ENCODE results near the gene CACNA2D2. TPM values are rescaled to one million over a fixed set of nuclear protein-coding genes. Genes with fewer than 3 reads are reported as not detected.

CACNA2D2 gene
- total RNA-seq, 1 experiment from 2014 or later, result 27.7 TPM

DNA sequence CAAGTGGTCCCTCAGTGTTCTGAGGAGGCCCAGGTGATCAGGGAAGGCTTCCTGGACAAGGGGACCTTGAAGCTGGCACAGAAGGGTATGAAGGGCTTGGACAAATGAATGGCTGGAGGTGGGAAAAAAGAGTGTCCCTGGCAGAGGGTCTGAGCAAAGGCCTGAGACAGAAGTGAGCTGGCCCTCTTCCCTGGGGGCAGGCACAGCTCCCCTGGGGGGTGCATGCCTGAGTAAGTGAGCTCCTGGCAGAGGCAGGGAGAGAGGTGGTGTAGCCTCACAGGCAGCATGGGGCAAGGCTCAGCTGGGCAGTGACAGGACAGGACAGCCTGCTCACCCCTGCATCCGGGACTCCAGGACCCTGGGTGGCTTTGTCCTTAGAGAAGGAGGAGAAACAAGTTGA lies 5.4 kb upstream of the CACNA2D2 start:
- no peaks in the 10 kb centered on the region for H3K23me2 ChIP-seq (ENCODE audit: insufficient read length, low read depth, low read length, poor library complexity, severe bottlenecking)
- H3T11ph ChIP-seq (ENCODE audit: low read length), result no peak overlapping the region
- H3K23ac ChIP-seq (ENCODE audit: insufficient read length, low read depth, low read length), result no peak overlapping the region
- no peak overlapping the region for H4K91ac ChIP-seq (ENCODE audit: insufficient read length, low read depth, low read length)
- no peak overlapping the region for H2BK5ac ChIP-seq (ENCODE audit: insufficient read length, low read length)
- no peak overlapping the region for H3K27ac Mint-ChIP-seq
- peaks cover 6% of the 10 kb centered on the region; the same call in 1 of the 2 replicates for H3K27me3 ChIP-seq (ENCODE audit: insufficient read depth, low read length)
- no peaks in the 10 kb centered on the region for H3K36me3 Mint-ChIP-seq (ENCODE audit: insufficient read depth in 1 of 3, low read depth in 3 of 3)
- no peak overlapping the region for H3K56ac ChIP-seq (ENCODE audit: insufficient read length, low read depth, low read length)
- peaks cover 47% of the 10 kb centered on the region for H3K27me3 Mint-ChIP-seq (ENCODE audit: low read depth)
- H3K4me1 ChIP-seq (ENCODE audit: insufficient read depth, low read length), result no peaks in the 10 kb centered on the region
- no CpG with 5 or more reads among the region's 1 CpG for WGBS (ENCODE audit: extremely low coverage, insufficient read length, low lambda C conversion rate)
- no peak for DNase-seq
- H3K18ac ChIP-seq (ENCODE audit: insufficient read length, low read depth, low read length), result no peak overlapping the region
- no peak overlapping the region for H4K5ac ChIP-seq (ENCODE audit: insufficient read length, low read depth, low read length)
- no peaks in the 10 kb centered on the region for H4K20me1 ChIP-seq (ENCODE audit: control insufficient read depth, insufficient read depth, insufficient read length)
- no peak overlapping the region for H3K27ac ChIP-seq (ENCODE audit: insufficient read length, low read depth, low read length)
- H3K14ac ChIP-seq (ENCODE audit: insufficient read depth, low read length), result no peak overlapping the region
- H3K79me1 ChIP-seq (ENCODE audit: insufficient read depth, low read depth, low read length, poor library complexity, severe bottlenecking), result no peaks in the 10 kb centered on the region
- TF ChIP-seq, protein P1, sequence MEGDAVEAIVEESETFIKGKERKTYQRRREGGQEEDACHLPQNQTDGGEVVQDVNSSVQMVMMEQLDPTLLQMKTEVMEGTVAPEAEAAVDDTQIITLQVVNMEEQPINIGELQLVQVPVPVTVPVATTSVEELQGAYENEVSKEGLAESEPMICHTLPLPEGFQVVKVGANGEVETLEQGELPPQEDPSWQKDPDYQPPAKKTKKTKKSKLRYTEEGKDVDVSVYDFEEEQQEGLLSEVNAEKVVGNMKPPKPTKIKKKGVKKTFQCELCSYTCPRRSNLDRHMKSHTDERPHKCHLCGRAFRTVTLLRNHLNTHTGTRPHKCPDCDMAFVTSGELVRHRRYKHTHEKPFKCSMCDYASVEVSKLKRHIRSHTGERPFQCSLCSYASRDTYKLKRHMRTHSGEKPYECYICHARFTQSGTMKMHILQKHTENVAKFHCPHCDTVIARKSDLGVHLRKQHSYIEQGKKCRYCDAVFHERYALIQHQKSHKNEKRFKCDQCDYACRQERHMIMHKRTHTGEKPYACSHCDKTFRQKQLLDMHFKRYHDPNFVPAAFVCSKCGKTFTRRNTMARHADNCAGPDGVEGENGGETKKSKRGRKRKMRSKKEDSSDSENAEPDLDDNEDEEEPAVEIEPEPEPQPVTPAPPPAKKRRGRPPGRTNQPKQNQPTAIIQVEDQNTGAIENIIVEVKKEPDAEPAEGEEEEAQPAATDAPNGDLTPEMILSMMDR (conservative IDR thresholded peaks at IDR 0.05), result no peak
- no peak overlapping the region for H3K4me3 Mint-ChIP-seq
- no peaks in the 10 kb centered on the region for H3K9me3 Mint-ChIP-seq
- no peak overlapping the region for H3K9ac ChIP-seq (ENCODE audit: extremely low read depth, insufficient read length, low read length)
- H2AK5ac ChIP-seq (ENCODE audit: insufficient read length, low read length), result no peak overlapping the region
- H2BK12ac ChIP-seq (ENCODE audit: insufficient read length, low read depth, low read length), result no peak overlapping the region
- no peaks in the 10 kb centered on the region for H3K79me2 ChIP-seq (ENCODE audit: insufficient read depth, low read length)
- H2BK120ac ChIP-seq (ENCODE audit: low read depth, low read length, poor library complexity, severe bottlenecking), result no peak overlapping the region
- no peak overlapping the region for H3K4me2 ChIP-seq (ENCODE audit: insufficient read depth, insufficient read length, low read length)
- H2BK20ac ChIP-seq (ENCODE audit: low read depth, low read length, poor library complexity, severe bottlenecking), result no peak overlapping the region
- no peak overlapping the region for H3K4ac ChIP-seq (ENCODE audit: low read depth, low read length)
- H2BK15ac ChIP-seq (ENCODE audit: low read depth, low read length), result no peak overlapping the region
- H3K4me1 Mint-ChIP-seq, result peaks cover 19 to 24% of the 10 kb centered on the region in 2 experiments
- no peak overlapping the region for H2AFZ ChIP-seq (ENCODE audit: low read length)
- H4K8ac ChIP-seq (replicated peaks; ENCODE audit: insufficient read length, low read depth, low read length), result no peak overlapping the region
- no peaks in the 10 kb centered on the region for H3K9me3 ChIP-seq (ENCODE audit: control insufficient read depth, low read depth, low read length)
